ENCODE measurements around the gene MIOX. TPM values are rescaled to one million over a fixed set of nuclear protein-coding genes. Genes with fewer than 3 reads are reported as not detected.

MIOX gene
- total RNA-seq, 1 experiment from 2014 or later = 1.4 TPM

DNA sequence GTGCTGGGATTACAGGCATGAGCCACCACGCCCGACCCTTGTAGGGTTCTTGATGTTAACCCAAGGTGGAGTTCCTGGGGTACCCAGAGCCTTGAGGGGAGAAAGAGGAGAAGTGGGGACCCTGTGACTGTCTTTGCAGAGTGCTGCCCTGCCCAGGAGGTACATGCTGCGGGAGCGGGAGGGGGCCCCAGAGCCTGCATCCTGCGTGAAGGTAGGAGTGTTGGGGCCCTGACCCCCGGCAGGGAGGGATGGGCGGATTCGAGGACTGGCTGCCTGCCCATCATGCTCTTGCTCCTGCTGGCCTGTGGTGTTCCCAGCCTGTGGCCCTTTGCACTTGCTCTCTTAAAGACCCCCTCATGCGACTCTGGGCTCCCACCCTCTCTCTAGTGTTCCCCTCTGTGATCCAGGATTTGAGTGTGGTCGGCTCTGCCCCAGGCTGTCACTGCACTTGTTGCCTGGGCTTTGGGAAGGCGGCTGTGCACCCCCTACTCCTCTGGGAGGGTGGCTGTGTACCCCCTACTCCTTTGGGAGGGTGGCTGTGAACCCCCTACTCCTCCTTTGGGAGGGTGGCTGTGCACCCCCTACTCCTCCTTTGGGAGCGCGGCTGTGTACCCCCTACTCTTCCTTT is 34.3 kb downstream of the MIOX start:
- WGBS (ENCODE audit: extremely low coverage, insufficient read length, low lambda C conversion rate) = no CpG with 5 or more reads among the region's 13 CpGs
- Histone ChIP-seq H4K91ac (ENCODE audit: insufficient read length, low read depth, low read length) (no peak overlapping the region), H3K23me2 (ENCODE audit: insufficient read length, low read depth, low read length, poor library complexity, severe bottlenecking) (peaks cover 3% of the 10 kb centered on the region), H3K9me3 (ENCODE audit: control insufficient read depth, low read depth, low read length) (no peaks in the 10 kb centered on the region), H2BK15ac (ENCODE audit: low read depth, low read length) (no peak overlapping the region), H2BK120ac (ENCODE audit: low read depth, low read length, poor library complexity, severe bottlenecking) (no peak overlapping the region), H2AFZ (ENCODE audit: low read length) (no peak overlapping the region), H3K23ac (ENCODE audit: insufficient read length, low read depth, low read length) (no peak overlapping the region), H3K18ac (ENCODE audit: insufficient read length, low read depth, low read length) (no peak overlapping the region), H3K27me3 (ENCODE audit: insufficient read depth, low read length) (no peaks in the 10 kb centered on the region), H2AK5ac (ENCODE audit: insufficient read length, low read length) (no peak overlapping the region), H4K20me1 (ENCODE audit: control insufficient read depth, insufficient read depth, insufficient read length) (peaks cover 3% of the 10 kb centered on the region), H2BK5ac (ENCODE audit: insufficient read length, low read length) (no peak overlapping the region), H3K56ac (ENCODE audit: insufficient read length, low read depth, low read length) (no peak overlapping the region), H3K14ac (ENCODE audit: insufficient read depth, low read length) (no peak overlapping the region; the same call in 1 of the 2 replicates), H3K4me2 (ENCODE audit: insufficient read depth, insufficient read length, low read length) (no peak overlapping the region), H3K4me1 (ENCODE audit: insufficient read depth, low read length) (peaks cover 3% of the 10 kb centered on the region; the same call in 1 of the 2 replicates), H2BK12ac (ENCODE audit: insufficient read length, low read depth, low read length) (no peak overlapping the region), H4K8ac (replicated peaks; ENCODE audit: insufficient read length, low read depth, low read length) (no peak overlapping the region), H2BK20ac (ENCODE audit: low read depth, low read length, poor library complexity, severe bottlenecking) (no peak overlapping the region), H4K5ac (ENCODE audit: insufficient read length, low read depth, low read length) (no peak overlapping the region), H3T11ph (ENCODE audit: low read length) (no peak overlapping the region), H3K4ac (ENCODE audit: low read depth, low read length) (no peak overlapping the region), H3K79me1 (ENCODE audit: insufficient read depth, low read depth, low read length, poor library complexity, severe bottlenecking) (no peaks in the 10 kb centered on the region), H3K27ac (ENCODE audit: insufficient read length, low read depth, low read length) (no peak overlapping the region), H3K9ac (ENCODE audit: extremely low read depth, insufficient read length, low read length) (no peak overlapping the region), H3K79me2 (ENCODE audit: insufficient read depth, low read length) (no peaks in the 10 kb centered on the region)
- Mint-ChIP-seq H3K36me3 (ENCODE audit: insufficient read depth in 1 of 3, low read depth in 3 of 3) (peaks cover 7 to 64% (median 39%) of the 10 kb centered on the region in 3 experiments; a peak in 6 of 7 replicates), H3K4me1 (peaks cover 5 to 7% of the 10 kb centered on the region in 2 experiments), H3K27ac (no peak overlapping the region; a peak in 1 of 7 replicates), H3K9me3 (no peaks in the 10 kb centered on the region), H3K4me3 (no peak overlapping the region), H3K27me3 (ENCODE audit: low read depth) (no peaks in the 10 kb centered on the region; the same call in 1 of the 2 replicates)
- no peak for TF ChIP-seq CTCF (conservative IDR thresholded peaks at IDR 0.05)
- DNase-seq = no peak

Measured in H9 (cell line).